ENCODE data around the gene C1orf159. TPM values are rescaled to one million over a fixed set of nuclear protein-coding genes. Genes with fewer than 3 reads are reported as not detected.

C1orf159 gene
- polyA plus RNA-seq, 1 donor from 2014 or later = 31.5 TPM

GRCh38 chr1:1163538-1164070, 47.7 kb upstream of the C1orf159 start:
- Histone ChIP-seq H3K9me3 (ENCODE audit: low read length) (no peaks in the 10 kb centered on the region), H3K27me3 (ENCODE audit: insufficient read depth, low read depth, low read length) (no peaks in the 10 kb centered on the region), H3K4me2 (ENCODE audit: low read length) (no peak overlapping the region), H3K4me3 (ENCODE audit: low read length) (no peak overlapping the region), H2AFZ (ENCODE audit: low read depth, low read length) (no peak overlapping the region), H4K20me1 (ENCODE audit: insufficient read depth) (no peaks in the 10 kb centered on the region), H3K27ac (ENCODE audit: low read length) (no peak overlapping the region), H3K79me2 (replicated peaks; ENCODE audit: insufficient read depth, low read length) (no peaks in the 10 kb centered on the region), H3K9me2 (ENCODE audit: insufficient read depth, low read length) (no peaks in the 10 kb centered on the region), H3K36me3 (ENCODE audit: insufficient read depth, low read length) (no peaks in the 10 kb centered on the region), H3F3A (ENCODE audit: insufficient read depth, low read length, poor library complexity, severe bottlenecking) (no peaks in the 10 kb centered on the region), H3K9ac (ENCODE audit: low read length) (no peak overlapping the region)
- TF ChIP-seq SMC3 (conservative IDR thresholded peaks at IDR 0.05; ENCODE audit: poor library complexity) = no peak
- TF ChIP-seq POLR2AphosphoS5 (IDR thresholded peaks at IDR 0.05) = no peak
- TF ChIP-seq EP300 (conservative IDR thresholded peaks at IDR 0.05; ENCODE audit: poor library complexity, severe bottlenecking) = no peak
- TF ChIP-seq MXI1 (conservative IDR thresholded peaks at IDR 0.05; ENCODE audit: poor library complexity, severe bottlenecking) = no peak
- no peak for TF ChIP-seq REST (IDR thresholded peaks at IDR 0.05; ENCODE audit: borderline replicate concordance)
- TF ChIP-seq TAF1 (IDR thresholded peaks at IDR 0.05; ENCODE audit: low read depth) = no peak
- TF ChIP-seq EZH2 (IDR thresholded peaks at IDR 0.05; ENCODE audit: borderline replicate concordance, insufficient read depth, low read length, poor library complexity, severe bottlenecking) = no peak
- TF ChIP-seq CTCF (IDR thresholded peaks at IDR 0.05; ENCODE audit: poor library complexity, severe bottlenecking) = no peak

- no peaks in the 10 kb centered on the region for H3K9me3 ChIP-seq (ENCODE audit: low read length)
- H3K9me2 ChIP-seq (ENCODE audit: insufficient read depth, low read length) = no peaks in the 10 kb centered on the region
- H3K4me2 ChIP-seq (ENCODE audit: low read length) = no peak overlapping the region
- H3K27me3 ChIP-seq (ENCODE audit: insufficient read depth, low read depth, low read length) = no peaks in the 10 kb centered on the region
- H4K20me1 ChIP-seq (ENCODE audit: insufficient read depth) = no peaks in the 10 kb centered on the region
- no peak overlapping the region for H3K4me3 ChIP-seq (ENCODE audit: low read length)
- H3K79me2 ChIP-seq (replicated peaks; ENCODE audit: insufficient read depth, low read length) = no peaks in the 10 kb centered on the region
- TF ChIP-seq CTCF (IDR thresholded peaks at IDR 0.05; ENCODE audit: poor library complexity, severe bottlenecking) (no peak), EP300 (conservative IDR thresholded peaks at IDR 0.05; ENCODE audit: poor library complexity, severe bottlenecking) (no peak), POLR2AphosphoS5 (IDR thresholded peaks at IDR 0.05) (no peak), TAF1 (IDR thresholded peaks at IDR 0.05; ENCODE audit: low read depth) (no peak), MXI1 (conservative IDR thresholded peaks at IDR 0.05; ENCODE audit: poor library complexity, severe bottlenecking) (no peak), RAD21 (conservative IDR thresholded peaks at IDR 0.05) (no peak), SMC3 (conservative IDR thresholded peaks at IDR 0.05; ENCODE audit: poor library complexity) (no peak), REST (IDR thresholded peaks at IDR 0.05; ENCODE audit: borderline replicate concordance) (no peak), EZH2 (IDR thresholded peaks at IDR 0.05; ENCODE audit: borderline replicate concordance, insufficient read depth, low read length, poor library complexity, severe bottlenecking) (no peak)
- H3K9ac ChIP-seq (ENCODE audit: low read length) = no peak overlapping the region
- H3K36me3 ChIP-seq (ENCODE audit: insufficient read depth, low read length) = no peaks in the 10 kb centered on the region
- no peak overlapping the region for H3K27ac ChIP-seq (ENCODE audit: low read length)
- H2AFZ ChIP-seq (ENCODE audit: low read depth, low read length) = no peak overlapping the region
- no peaks in the 10 kb centered on the region for H3F3A ChIP-seq (ENCODE audit: insufficient read depth, low read length, poor library complexity, severe bottlenecking)
Observed at GRCh38 chr1:1162597-1163537, 47.0 kb upstream of the C1orf159 start.

Data from neural cell (in vitro differentiated cells).